GM12892 (cell line): ENCODE data around the gene C2orf81.
A peak's percentile ranks its signal among the peaks of the same experiment; 100 is the strongest.

Source experiments
- POLR2A ChIP-seq: IDR thresholded peaks from 2 replicates; pipeline ENCODE4 v1.6.1; 2011; ENCODE audit warnings: low read depth, low read length, control low read depth
- TAF1 ChIP-seq: IDR thresholded peaks from 2 replicates; pipeline ENCODE4 v1.6.1; 2011; ENCODE audit warnings: low read depth, mild to moderate bottlenecking, control low read depth, low read length, borderline replicate concordance

DNA sequence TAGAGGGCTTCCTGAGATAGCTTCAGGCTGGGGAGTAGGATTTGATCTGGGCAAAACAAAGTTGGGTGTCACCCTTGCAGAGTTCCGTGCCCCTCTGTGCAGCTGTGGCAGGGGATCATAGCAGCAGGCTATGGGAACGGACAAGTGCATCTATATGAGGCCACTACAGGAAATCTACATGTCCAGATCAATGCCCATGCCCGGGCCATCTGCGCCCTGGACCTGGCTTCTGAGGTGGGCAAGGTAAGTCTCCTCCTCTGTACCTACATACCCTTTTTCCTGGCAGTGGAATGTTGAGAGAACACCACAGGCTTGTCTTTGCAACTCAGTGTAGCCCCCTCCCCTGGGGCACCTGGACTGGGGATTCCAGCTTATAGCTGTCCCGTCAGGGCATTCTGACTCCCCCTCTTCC lies 3.6 kb upstream of the C2orf81 start:
- TF ChIP-seq POLR2A (0 out of 2 replicates have a peak, but pooled peaks have one; percentile 20), TAF1 (no peak)
